Measurements from ENCODE around the gene ERGIC1. TPM values are rescaled to one million over a fixed set of nuclear protein-coding genes. Genes with fewer than 3 reads are reported as not detected.

The ERGIC1 gene
- total and polyA plus RNA-seq, 7 donors = 49.9 to 116 (median 53.9) TPM

DNA sequence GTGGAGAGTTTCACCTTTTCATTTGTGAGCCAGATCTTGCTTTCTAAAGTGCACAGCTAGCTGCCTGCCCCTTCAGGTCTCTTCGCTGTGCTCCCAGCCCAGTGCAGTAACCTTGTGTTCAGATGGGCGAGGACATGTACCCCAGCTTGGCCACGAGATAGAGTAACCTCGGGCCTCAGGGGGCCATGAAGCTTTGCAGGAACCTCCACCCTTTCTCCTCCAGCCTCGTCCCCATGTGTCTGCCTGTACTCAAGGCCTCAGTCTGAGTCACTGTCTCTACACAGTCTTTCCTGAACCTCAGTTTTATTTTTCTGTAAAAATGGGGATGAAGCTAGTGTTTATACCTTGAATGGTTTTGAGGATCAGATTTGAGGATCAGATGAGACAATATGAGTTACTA is 37.9 kb downstream of the ERGIC1 start:
- H3K27me3 ChIP-seq (ENCODE audit: insufficient read depth in 3 of 3, low read length in 2 of 3) = no peaks in the 10 kb centered on the region
- peak in 1 of 2 donors; percentile 50 for DNase-seq
- H3K36me3 ChIP-seq (ENCODE audit: insufficient read depth in 1 of 2, low read depth in 1 of 2) = no peaks in the 10 kb centered on the region
- ATAC-seq = no peak
- TF ChIP-seq, protein P1, sequence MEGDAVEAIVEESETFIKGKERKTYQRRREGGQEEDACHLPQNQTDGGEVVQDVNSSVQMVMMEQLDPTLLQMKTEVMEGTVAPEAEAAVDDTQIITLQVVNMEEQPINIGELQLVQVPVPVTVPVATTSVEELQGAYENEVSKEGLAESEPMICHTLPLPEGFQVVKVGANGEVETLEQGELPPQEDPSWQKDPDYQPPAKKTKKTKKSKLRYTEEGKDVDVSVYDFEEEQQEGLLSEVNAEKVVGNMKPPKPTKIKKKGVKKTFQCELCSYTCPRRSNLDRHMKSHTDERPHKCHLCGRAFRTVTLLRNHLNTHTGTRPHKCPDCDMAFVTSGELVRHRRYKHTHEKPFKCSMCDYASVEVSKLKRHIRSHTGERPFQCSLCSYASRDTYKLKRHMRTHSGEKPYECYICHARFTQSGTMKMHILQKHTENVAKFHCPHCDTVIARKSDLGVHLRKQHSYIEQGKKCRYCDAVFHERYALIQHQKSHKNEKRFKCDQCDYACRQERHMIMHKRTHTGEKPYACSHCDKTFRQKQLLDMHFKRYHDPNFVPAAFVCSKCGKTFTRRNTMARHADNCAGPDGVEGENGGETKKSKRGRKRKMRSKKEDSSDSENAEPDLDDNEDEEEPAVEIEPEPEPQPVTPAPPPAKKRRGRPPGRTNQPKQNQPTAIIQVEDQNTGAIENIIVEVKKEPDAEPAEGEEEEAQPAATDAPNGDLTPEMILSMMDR (IDR thresholded peaks at IDR 0.05) = no peak
- intact Hi-C loops (cut with DNase I) = loop anchor here in 1 of 2 donors (2.0 kb wide), 1 partner anchor 31 kb away; no protein-coding TSS in a partner anchor
- peak overlapping the region; percentile 95 for H3K27ac ChIP-seq
- no peaks in the 10 kb centered on the region for H3K9me3 ChIP-seq
- WGBS, 3 donors = 42 to 55% (median 51%) methylated on average over 5 of the region's 5 CpGs
- H3K4me1 ChIP-seq = peaks cover 79% of the 10 kb centered on the region
- no peak overlapping the region for H3K4me3 ChIP-seq

DNA sequence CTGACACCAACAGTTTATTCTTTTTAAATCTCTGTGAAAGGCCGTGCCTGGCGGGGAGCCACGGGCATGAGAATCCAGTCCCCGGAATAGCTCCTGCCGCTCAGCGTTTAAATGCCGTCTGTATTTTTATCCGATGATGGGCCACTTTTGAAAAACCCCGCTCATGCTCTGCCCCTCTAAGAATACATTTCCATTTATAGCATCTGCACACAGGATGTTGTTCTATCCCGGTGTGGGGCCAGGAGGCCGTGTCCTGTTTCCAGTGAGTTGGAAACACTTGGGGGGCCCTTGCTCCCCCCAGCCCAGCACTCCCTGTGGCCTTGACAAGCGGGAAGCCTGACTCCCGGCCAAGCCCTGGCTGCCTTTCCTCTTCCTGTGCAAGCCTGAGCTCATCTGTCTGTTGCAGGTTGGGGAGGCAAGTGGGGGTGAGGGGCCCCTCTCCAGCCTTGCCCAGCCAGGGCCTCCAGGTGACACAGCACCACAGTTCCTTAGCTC is 39.0 kb downstream of the ERGIC1 start:
- intact Hi-C loops (cut with DNase I) = no loop called here
- TF ChIP-seq, protein P1 (IDR thresholded peaks at IDR 0.05) = no peak
- H3K27ac ChIP-seq = peak overlapping the region; percentile 95
- peaks cover 77% of the 10 kb centered on the region for H3K4me1 ChIP-seq
- peak overlapping the region; percentile 11 for H3K4me3 ChIP-seq
- H3K27me3 ChIP-seq (ENCODE audit: insufficient read depth in 3 of 3, low read length in 2 of 3) = no peaks in the 10 kb centered on the region
- H3K9me3 ChIP-seq = no peaks in the 10 kb centered on the region
- ATAC-seq (peak; percentile 65 to 78 (median 70)), DNase-seq (peak; percentile 88 to 95)
- no peaks in the 10 kb centered on the region for H3K36me3 ChIP-seq (ENCODE audit: insufficient read depth in 1 of 2, low read depth in 1 of 2)
- WGBS, 3 donors = 1 to 9% (median 5%) methylated on average over 13 of the region's 13 CpGs

DNA sequence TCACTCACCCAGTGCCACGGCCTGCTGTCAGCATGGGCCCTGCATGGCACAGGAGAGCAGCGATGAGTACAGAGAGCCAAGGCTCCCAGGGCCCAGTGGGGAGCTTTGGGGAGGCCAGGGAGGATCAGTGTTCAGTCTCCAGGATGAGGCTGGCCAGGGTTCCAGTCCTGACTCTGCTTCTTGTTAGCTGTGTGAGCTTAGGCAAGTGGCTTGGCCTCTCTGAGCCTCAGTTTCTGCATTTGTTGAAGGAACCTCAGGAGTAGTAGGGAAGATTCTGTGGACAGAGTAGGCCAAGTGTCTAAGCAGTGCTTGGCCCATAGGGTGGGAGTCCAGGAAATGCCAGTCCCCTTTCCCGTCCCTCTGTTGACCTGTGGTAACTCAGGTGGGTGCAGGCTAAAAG is 39.5 kb downstream of the ERGIC1 start:
- no peaks in the 10 kb centered on the region for H3K36me3 ChIP-seq (ENCODE audit: insufficient read depth in 1 of 2, low read depth in 1 of 2)
- peak overlapping the region; percentile 11 for H3K4me3 ChIP-seq
- no peaks in the 10 kb centered on the region for H3K27me3 ChIP-seq (ENCODE audit: insufficient read depth in 3 of 3, low read length in 2 of 3)
- 56 to 62% (median 58%) methylated on average over 3 of the region's 3 CpGs for WGBS, 3 donors
- H3K4me1 ChIP-seq = peaks cover 77% of the 10 kb centered on the region
- DNase-seq (no peak), ATAC-seq (no peak)
- no peaks in the 10 kb centered on the region for H3K9me3 ChIP-seq
- peak overlapping the region; percentile 95 for H3K27ac ChIP-seq
- TF ChIP-seq, protein P1 (IDR thresholded peaks at IDR 0.05) = no peak
- intact Hi-C loops (cut with DNase I) = no loop called here

DNA sequence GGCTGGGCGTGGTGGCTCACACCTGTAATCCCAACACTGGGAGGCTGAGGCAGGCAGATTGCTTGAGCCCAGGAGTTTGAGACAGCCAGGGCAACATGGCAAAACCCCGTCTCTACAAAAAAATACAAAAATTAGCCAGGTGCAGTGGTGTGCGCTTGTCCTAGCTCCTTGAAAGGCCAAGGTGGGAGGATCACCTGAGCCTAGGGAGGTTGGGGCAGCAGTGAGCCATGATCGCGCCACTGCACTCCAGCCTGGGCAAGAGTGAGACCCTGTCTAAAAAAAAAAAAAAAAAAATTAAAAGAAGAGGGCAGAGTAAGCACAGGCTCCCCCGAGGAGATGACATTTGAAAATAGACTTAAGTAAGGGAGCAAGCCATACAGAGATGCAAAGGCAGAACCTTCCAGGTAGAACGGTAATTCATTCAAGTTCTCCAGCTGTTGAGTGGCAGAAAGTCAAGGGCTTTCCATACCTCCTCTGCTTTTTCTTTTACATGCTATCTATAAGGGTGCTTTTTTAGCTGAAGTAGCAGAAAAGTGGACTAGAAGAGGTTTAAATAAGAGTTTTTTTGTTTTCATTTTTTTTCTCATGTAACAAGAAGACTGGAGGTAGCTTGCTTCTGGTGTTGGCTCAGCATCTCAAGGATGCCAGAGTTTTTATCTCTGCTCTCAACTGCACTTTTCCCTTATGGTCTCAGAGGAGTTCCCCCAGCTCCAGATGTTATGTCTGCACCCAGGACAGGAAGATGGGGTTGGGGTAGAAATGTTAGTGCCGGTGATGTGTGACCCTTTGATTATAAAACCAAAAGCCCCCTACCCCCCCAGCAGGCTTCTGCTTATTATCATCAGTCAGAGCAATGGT is 40.8 kb downstream of the ERGIC1 start:
- Histone ChIP-seq H3K36me3 (ENCODE audit: insufficient read depth in 1 of 2, low read depth in 1 of 2) (no peaks in the 10 kb centered on the region), H3K4me1 (peaks cover 73% of the 10 kb centered on the region), H3K9me3 (no peaks in the 10 kb centered on the region), H3K4me3 (no peak overlapping the region), H3K27ac (peak overlapping the region; percentile 95), H3K27me3 (ENCODE audit: insufficient read depth in 3 of 3, low read length in 2 of 3) (no peaks in the 10 kb centered on the region)
- DNase-seq (peak in 1 of 2 donors; percentile 15), ATAC-seq (no peak)
- TF ChIP-seq, protein P1 (IDR thresholded peaks at IDR 0.05) = no peak
- intact Hi-C loops (cut with DNase I) = no loop called here
- 84 to 93% (median 85%) methylated on average over 8 of the region's 8 CpGs for WGBS, 3 donors
